IMR-90 (cell line): ENCODE data around the gene ANAPC1.

Experiments
- BHLHE40 ChIP-seq: fragments of 150-350 bp; IDR thresholded peaks from 2 replicates; pipeline ENCODE4 v1.6.1; 2016; ENCODE audit warnings: mild to moderate bottlenecking, low read depth, low read length
- CEBPB ChIP-seq: IDR thresholded peaks from 2 replicates; pipeline ENCODE4 v1.6.1; 2012; ENCODE audit warnings: low read depth, low read length, improper control_type of control experiment
- FOS ChIP-seq: fragments of 150-350 bp; IDR thresholded peaks from 2 replicates; pipeline ENCODE4 v1.6.1; 2016; ENCODE audit warnings: low read depth, low read length
- MAFK ChIP-seq: IDR thresholded peaks from 2 replicates; pipeline ENCODE4 v1.6.1; 2012; ENCODE audit warnings: low read depth, low read length, improper control_type of control experiment
- MXI1 ChIP-seq: IDR thresholded peaks from 2 replicates; pipeline ENCODE4 v1.6.1; 2012; ENCODE audit warnings: low read depth, mild to moderate bottlenecking, low read length, moderate library complexity, borderline replicate concordance
- NFE2L2 ChIP-seq: fragments of 150-350 bp; IDR thresholded peaks from 2 replicates; pipeline ENCODE4 v1.6.1; 2016; ENCODE audit warnings: low read depth, mild to moderate bottlenecking, low read length
- POLR2A ChIP-seq: IDR thresholded peaks from 2 replicates; pipeline ENCODE4 v1.6.1; 2012; ENCODE audit warnings: mild to moderate bottlenecking, low read depth, low read length
- RAD21 ChIP-seq: IDR thresholded peaks from 2 replicates; pipeline ENCODE4 v1.6.1; 2012; ENCODE audit warnings: low read length, improper control_type of control experiment
- RFX5 ChIP-seq: IDR thresholded peaks from 2 replicates; pipeline ENCODE4 v1.8.0; 2012; ENCODE audit warnings: low read depth, mild to moderate bottlenecking, low read length, moderate library complexity
- SMC3 ChIP-seq: fragments of 150-350 bp; IDR thresholded peaks from 2 replicates; pipeline ENCODE4 v1.6.1; 2016; ENCODE audit warnings: low read depth, mild to moderate bottlenecking, antibody characterized with exemption, low read length, moderate library complexity
- USF2 ChIP-seq: fragments of 150-350 bp; IDR thresholded peaks from 2 replicates; pipeline ENCODE4 v1.6.1; 2017; ENCODE audit warnings: mild to moderate bottlenecking, antibody characterized with exemption, low read length, low read depth
- TF ChIP-seq, protein P1 (sequence below): conservative IDR thresholded peaks from 2 replicates; pipeline ENCODE4 v1.5.1; 2012; ENCODE audit warnings: mild to moderate bottlenecking, low read depth, low read length, improper control_type of control experiment
- TF ChIP-seq, protein P2 (sequence below): fragments of 150-350 bp; IDR thresholded peaks from 2 replicates; pipeline ENCODE4 v1.6.1; 2016; ENCODE audit warnings: low read depth, mild to moderate bottlenecking, low read length, moderate library complexity, borderline replicate concordance

GRCh38 chr2:111903516-111903915, 19.5 kb upstream of the ANAPC1 start:
- TF ChIP-seq, protein P1, sequence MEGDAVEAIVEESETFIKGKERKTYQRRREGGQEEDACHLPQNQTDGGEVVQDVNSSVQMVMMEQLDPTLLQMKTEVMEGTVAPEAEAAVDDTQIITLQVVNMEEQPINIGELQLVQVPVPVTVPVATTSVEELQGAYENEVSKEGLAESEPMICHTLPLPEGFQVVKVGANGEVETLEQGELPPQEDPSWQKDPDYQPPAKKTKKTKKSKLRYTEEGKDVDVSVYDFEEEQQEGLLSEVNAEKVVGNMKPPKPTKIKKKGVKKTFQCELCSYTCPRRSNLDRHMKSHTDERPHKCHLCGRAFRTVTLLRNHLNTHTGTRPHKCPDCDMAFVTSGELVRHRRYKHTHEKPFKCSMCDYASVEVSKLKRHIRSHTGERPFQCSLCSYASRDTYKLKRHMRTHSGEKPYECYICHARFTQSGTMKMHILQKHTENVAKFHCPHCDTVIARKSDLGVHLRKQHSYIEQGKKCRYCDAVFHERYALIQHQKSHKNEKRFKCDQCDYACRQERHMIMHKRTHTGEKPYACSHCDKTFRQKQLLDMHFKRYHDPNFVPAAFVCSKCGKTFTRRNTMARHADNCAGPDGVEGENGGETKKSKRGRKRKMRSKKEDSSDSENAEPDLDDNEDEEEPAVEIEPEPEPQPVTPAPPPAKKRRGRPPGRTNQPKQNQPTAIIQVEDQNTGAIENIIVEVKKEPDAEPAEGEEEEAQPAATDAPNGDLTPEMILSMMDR, result no peak
- TF ChIP-seq POLR2A, result no peak
- TF ChIP-seq CEBPB, result no peak
- no peak for TF ChIP-seq MXI1
- no peak for TF ChIP-seq USF2
- TF ChIP-seq RFX5, result no peak
- TF ChIP-seq, protein P2, sequence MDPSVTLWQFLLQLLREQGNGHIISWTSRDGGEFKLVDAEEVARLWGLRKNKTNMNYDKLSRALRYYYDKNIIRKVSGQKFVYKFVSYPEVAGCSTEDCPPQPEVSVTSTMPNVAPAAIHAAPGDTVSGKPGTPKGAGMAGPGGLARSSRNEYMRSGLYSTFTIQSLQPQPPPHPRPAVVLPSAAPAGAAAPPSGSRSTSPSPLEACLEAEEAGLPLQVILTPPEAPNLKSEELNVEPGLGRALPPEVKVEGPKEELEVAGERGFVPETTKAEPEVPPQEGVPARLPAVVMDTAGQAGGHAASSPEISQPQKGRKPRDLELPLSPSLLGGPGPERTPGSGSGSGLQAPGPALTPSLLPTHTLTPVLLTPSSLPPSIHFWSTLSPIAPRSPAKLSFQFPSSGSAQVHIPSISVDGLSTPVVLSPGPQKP, result no peak
- no peak for TF ChIP-seq MAFK
- no peak for TF ChIP-seq SMC3
- TF ChIP-seq NFE2L2, result no peak
- no peak for TF ChIP-seq FOS
- no peak for TF ChIP-seq BHLHE40
- TF ChIP-seq RAD21, result no peak
